HEK293 (cell line): Measurements from ENCODE around the gene TTLL5.

Experiments used
- GLIS2 ChIP-seq: fragments of 450-650 bp; formaldehyde crosslinking; IDR thresholded peaks from 2 replicates; pipeline ENCODE4 v1.5.1; 2016; ENCODE audit warnings: missing biosample characterization, missing genetic modification characterization
- KLF7 ChIP-seq: fragments of 450-650 bp; formaldehyde crosslinking; IDR thresholded peaks from 2 replicates; pipeline ENCODE4 v1.5.1; 2016; ENCODE audit warnings: missing biosample characterization, missing genetic modification characterization, borderline replicate concordance
- WT1 ChIP-seq: fragments of 450-650 bp; formaldehyde crosslinking; IDR thresholded peaks from 2 replicates; pipeline ENCODE4 v1.5.1; 2016; ENCODE audit warnings: missing biosample characterization, missing genetic modification characterization
- ZNF701 ChIP-seq: fragments of 450-650 bp; formaldehyde crosslinking; IDR thresholded peaks from 2 replicates; pipeline ENCODE4 v1.5.1; 2016; ENCODE audit warnings: missing biosample characterization, missing genetic modification characterization
- ZNF776 ChIP-seq: fragments of 450-650 bp; formaldehyde crosslinking; IDR thresholded peaks from 2 replicates; pipeline ENCODE4 v1.5.0; 2017; ENCODE audit warnings: missing biosample characterization, missing genetic modification characterization, borderline replicate concordance
- TF ChIP-seq, protein P1 (sequence below): fragments of 450-650 bp; formaldehyde crosslinking; IDR thresholded peaks from 2 replicates; pipeline ENCODE4 v1.5.1; 2016; ENCODE audit warnings: missing biosample characterization, missing genetic modification characterization
- TF ChIP-seq, protein P2 (sequence below): IDR thresholded peaks from 2 replicates; pipeline ENCODE4 v1.6.1; 2011; ENCODE audit warnings: mild to moderate bottlenecking, low read depth, low read length, borderline replicate concordance
- TF ChIP-seq, protein P3 (sequence below): fragments of 450-650 bp; formaldehyde crosslinking; IDR thresholded peaks from 2 replicates; pipeline ENCODE4 v1.5.1; 2016; ENCODE audit warnings: missing biosample characterization, missing genetic modification characterization
- TF ChIP-seq, protein P4 (sequence below): fragments of 450-650 bp; formaldehyde crosslinking; IDR thresholded peaks from 2 replicates; pipeline ENCODE4 v1.5.1; 2016; ENCODE audit warnings: missing biosample characterization, missing genetic modification characterization

DNA sequence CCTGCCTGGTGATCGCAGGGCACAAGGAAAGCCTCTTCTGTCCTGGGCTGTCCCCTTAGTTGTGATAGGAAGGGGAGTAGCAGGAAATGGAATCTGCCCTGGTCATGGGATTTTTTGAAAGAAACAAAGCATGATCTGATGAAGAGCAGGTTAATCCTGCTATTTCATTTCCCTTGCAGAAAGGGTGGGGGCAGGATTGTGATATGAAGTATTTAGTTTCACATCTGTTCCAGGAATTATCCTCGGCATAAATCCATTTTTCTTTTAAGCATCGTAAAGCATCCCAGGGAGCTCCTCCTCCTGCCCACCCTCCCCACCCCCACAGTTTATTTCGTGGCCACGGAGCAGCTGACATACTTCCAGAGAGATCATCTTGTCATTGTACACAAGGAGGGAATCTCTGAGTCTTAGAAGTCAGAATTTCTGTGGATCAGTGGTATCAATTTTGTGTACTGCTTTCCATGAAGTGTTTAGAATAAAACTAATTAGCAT is 267.7 kb downstream of the TTLL5 start:
- TF ChIP-seq, protein P1, sequence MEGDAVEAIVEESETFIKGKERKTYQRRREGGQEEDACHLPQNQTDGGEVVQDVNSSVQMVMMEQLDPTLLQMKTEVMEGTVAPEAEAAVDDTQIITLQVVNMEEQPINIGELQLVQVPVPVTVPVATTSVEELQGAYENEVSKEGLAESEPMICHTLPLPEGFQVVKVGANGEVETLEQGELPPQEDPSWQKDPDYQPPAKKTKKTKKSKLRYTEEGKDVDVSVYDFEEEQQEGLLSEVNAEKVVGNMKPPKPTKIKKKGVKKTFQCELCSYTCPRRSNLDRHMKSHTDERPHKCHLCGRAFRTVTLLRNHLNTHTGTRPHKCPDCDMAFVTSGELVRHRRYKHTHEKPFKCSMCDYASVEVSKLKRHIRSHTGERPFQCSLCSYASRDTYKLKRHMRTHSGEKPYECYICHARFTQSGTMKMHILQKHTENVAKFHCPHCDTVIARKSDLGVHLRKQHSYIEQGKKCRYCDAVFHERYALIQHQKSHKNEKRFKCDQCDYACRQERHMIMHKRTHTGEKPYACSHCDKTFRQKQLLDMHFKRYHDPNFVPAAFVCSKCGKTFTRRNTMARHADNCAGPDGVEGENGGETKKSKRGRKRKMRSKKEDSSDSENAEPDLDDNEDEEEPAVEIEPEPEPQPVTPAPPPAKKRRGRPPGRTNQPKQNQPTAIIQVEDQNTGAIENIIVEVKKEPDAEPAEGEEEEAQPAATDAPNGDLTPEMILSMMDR (tag by site-specific recombination): no peak
- TF ChIP-seq, protein P2, sequence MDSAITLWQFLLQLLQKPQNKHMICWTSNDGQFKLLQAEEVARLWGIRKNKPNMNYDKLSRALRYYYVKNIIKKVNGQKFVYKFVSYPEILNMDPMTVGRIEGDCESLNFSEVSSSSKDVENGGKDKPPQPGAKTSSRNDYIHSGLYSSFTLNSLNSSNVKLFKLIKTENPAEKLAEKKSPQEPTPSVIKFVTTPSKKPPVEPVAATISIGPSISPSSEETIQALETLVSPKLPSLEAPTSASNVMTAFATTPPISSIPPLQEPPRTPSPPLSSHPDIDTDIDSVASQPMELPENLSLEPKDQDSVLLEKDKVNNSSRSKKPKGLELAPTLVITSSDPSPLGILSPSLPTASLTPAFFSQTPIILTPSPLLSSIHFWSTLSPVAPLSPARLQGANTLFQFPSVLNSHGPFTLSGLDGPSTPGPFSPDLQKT: no peak
- TF ChIP-seq ZNF776 (tag by site-specific recombination) (no peak), WT1 (tag by site-specific recombination) (no peak), KLF7 (tag by site-specific recombination) (no peak), GLIS2 (tag by site-specific recombination) (no peak), ZNF701 (tag by site-specific recombination) (no peak)
- TF ChIP-seq, protein P3, sequence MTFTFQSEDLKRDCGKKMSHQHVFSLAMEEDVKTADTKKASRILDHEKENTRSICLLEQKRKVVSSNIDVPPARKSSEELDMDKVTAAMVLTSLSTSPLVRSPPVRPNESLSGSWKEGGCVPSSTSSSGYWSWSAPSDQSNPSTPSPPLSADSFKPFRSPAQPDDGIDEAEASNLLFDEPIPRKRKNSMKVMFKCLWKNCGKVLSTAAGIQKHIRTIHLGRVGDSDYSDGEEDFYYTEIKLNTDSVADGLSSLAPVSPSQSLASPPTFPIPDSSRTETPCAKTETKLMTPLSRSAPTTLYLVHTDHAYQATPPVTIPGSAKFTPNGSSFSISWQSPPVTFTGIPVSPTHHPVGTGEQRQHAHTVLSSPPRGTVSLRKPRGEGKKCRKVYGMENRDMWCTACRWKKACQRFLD (tag by site-specific recombination): no peak
- TF ChIP-seq, protein P4, sequence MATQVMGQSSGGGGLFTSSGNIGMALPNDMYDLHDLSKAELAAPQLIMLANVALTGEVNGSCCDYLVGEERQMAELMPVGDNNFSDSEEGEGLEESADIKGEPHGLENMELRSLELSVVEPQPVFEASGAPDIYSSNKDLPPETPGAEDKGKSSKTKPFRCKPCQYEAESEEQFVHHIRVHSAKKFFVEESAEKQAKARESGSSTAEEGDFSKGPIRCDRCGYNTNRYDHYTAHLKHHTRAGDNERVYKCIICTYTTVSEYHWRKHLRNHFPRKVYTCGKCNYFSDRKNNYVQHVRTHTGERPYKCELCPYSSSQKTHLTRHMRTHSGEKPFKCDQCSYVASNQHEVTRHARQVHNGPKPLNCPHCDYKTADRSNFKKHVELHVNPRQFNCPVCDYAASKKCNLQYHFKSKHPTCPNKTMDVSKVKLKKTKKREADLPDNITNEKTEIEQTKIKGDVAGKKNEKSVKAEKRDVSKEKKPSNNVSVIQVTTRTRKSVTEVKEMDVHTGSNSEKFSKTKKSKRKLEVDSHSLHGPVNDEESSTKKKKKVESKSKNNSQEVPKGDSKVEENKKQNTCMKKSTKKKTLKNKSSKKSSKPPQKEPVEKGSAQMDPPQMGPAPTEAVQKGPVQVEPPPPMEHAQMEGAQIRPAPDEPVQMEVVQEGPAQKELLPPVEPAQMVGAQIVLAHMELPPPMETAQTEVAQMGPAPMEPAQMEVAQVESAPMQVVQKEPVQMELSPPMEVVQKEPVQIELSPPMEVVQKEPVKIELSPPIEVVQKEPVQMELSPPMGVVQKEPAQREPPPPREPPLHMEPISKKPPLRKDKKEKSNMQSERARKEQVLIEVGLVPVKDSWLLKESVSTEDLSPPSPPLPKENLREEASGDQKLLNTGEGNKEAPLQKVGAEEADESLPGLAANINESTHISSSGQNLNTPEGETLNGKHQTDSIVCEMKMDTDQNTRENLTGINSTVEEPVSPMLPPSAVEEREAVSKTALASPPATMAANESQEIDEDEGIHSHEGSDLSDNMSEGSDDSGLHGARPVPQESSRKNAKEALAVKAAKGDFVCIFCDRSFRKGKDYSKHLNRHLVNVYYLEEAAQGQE (tag by site-specific recombination): no peak
